MG63 (cell line): ENCODE measurements around the gene NKD2. TPM values are rescaled to one million over a fixed set of nuclear protein-coding genes. Genes with fewer than 3 reads are reported as not detected.

ENCODE experiments used
- DNase-seq: peaks from one replicate; pipeline ENCODE4 v3.0.0-alpha.2; 2020
- H3K27me3 ChIP-seq: fragments of 250-450 bp; sonication (Bioruptor Pico); 2 replicates; pipeline ENCODE4 v1.5.1; 2020; ENCODE audit warnings: mild to moderate bottlenecking, moderate library complexity
- H3K36me3 ChIP-seq: fragments of 250-450 bp; sonication (Bioruptor Pico); 2 replicates; pipeline ENCODE4 v1.5.1; 2020; ENCODE audit warnings: mild to moderate bottlenecking, moderate library complexity
- H3K4me3 ChIP-seq: fragments of 250-450 bp; sonication (Bioruptor Pico); 2 replicates; pipeline ENCODE4 v1.5.1; 2020; ENCODE audit warnings: mild to moderate bottlenecking, moderate library complexity
- H3K9me3 ChIP-seq: fragments of 250-450 bp; sonication (Bioruptor Pico); 2 replicates; pipeline ENCODE4 v1.5.1; 2020; ENCODE audit warnings: mild to moderate bottlenecking, moderate library complexity
- total RNA-seq: library from RNA; depleted of rRNA; stranded (reverse); fragments of >200 nt; shearing (Covaris generic); gene quantifications from 2 replicates; pipeline ENCODE4 v1.2.3, GENCODE V29; 2014; ENCODE audit warnings: low replicate concordance

Gene NKD2
- total RNA-seq, 1 experiment from 2014 or later = 3.4 TPM

GRCh38 chr5:1029282-1029944 lies 20.8 kb downstream of the NKD2 start:
- no peak for DNase-seq
- no peaks in the 10 kb centered on the region; the same call in 1 of the 2 replicates for H3K27me3 ChIP-seq
- H3K36me3 ChIP-seq = peaks cover 4% of the 10 kb centered on the region
- no peaks in the 10 kb centered on the region for H3K9me3 ChIP-seq
- H3K4me3 ChIP-seq = no peak overlapping the region

- Histone ChIP-seq H3K9me3 (no peaks in the 10 kb centered on the region), H3K27me3 (no peaks in the 10 kb centered on the region; the same call in 1 of the 2 replicates), H3K4me3 (no peak overlapping the region), H3K36me3 (peaks cover 4% of the 10 kb centered on the region)
- no peak for DNase-seq
Measured at GRCh38 chr5:1029945-1030625, 21.5 kb downstream of the NKD2 start.

- Histone ChIP-seq H3K27me3 (no peaks in the 10 kb centered on the region; the same call in 1 of the 2 replicates), H3K4me3 (no peak overlapping the region), H3K36me3 (peaks cover 4% of the 10 kb centered on the region), H3K9me3 (no peaks in the 10 kb centered on the region)
- DNase-seq = no peak
Measured at GRCh38 chr5:1030801-1031271, 22.2 kb downstream of the NKD2 start.

DNA sequence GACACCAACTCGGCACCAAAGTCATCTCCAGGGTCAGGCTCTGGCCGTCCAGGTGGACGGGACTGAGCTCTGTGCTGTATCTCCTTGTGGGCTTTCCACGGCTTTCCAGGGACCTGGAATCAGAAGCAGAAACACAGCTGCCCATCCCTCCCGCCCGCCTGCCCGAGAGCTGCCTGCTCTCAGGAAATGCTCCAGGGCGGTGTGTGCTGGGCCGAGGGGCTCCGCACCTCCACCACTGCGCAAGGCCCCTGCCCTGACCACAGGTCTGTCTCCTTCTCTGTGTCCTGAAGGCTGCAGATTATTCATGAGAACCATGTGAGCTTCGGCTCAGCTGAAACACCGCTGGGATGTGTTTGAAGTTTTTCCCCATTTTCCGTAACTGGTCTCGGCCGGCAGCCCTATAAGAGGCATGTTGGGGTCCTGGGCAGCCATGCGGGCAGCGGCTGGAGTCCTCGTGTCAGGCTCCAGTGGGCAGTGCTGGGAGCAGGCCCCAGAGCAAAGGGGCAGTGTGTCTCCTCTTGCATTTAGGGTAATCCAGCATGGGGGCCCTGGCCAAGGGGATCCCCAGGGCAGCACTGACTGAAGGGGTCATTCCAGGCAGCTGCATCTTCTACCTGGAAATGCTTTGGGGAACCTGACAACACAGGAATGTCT lies 22.8 kb downstream of the NKD2 start:
- Histone ChIP-seq H3K9me3 (no peaks in the 10 kb centered on the region), H3K27me3 (no peaks in the 10 kb centered on the region; the same call in 1 of the 2 replicates), H3K36me3 (peaks cover 4% of the 10 kb centered on the region), H3K4me3 (no peak overlapping the region)
- no peak for DNase-seq

DNA sequence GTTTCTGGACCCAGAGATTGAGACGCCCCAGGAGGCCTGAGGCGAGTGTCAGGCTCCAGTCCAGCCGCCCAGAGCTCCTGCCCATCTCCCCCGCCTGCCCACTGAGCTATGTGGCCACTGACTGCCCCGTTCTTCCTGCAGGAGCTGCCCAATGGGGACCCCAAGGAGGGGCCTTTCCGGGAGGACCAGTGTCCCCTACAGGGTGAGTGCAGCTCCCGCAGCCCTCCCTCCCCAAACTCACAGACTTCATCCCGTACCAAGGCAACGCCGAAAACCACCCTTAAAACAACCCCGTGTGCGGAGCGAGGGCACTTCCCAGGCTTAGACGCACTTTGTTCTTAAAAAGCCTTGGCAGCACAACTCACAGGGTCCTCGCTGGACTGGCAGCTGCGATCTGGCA lies 23.4 kb downstream of the NKD2 start:
- no peaks in the 10 kb centered on the region for H3K9me3 ChIP-seq
- no peak overlapping the region for H3K4me3 ChIP-seq
- H3K36me3 ChIP-seq = peaks cover 4% of the 10 kb centered on the region; the same call in 1 of the 2 replicates
- H3K27me3 ChIP-seq = no peaks in the 10 kb centered on the region; the same call in 1 of the 2 replicates
- no peak for DNase-seq

DNA sequence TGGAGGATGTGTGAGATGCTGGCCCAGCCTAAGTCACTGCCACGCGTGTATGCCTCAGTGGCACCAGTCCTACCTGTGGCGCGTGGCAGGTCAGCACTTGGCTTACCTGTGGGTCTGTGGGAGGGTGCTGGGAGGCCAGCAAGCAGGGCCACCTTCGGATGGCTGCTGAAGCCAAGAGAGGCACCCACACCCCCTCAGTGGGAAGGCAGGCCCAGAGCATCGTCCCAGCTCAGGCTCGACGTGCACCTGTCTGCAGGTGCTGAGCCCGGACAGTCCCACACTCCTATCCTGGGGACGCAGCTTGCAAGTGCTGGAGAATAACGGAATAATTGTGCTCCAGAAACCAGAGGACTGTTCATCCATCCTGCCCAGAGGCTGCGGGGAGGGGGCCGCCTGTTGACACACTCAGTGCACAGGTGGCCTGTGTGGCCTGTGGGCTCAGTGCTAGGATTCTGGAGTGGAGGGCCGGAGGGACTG lies 24.0 kb downstream of the NKD2 start:
- no peaks in the 10 kb centered on the region for H3K27me3 ChIP-seq
- H3K9me3 ChIP-seq = no peaks in the 10 kb centered on the region
- H3K36me3 ChIP-seq = peaks cover 4% of the 10 kb centered on the region; the same call in 1 of the 2 replicates
- no peak for DNase-seq
- no peak overlapping the region for H3K4me3 ChIP-seq

DNA sequence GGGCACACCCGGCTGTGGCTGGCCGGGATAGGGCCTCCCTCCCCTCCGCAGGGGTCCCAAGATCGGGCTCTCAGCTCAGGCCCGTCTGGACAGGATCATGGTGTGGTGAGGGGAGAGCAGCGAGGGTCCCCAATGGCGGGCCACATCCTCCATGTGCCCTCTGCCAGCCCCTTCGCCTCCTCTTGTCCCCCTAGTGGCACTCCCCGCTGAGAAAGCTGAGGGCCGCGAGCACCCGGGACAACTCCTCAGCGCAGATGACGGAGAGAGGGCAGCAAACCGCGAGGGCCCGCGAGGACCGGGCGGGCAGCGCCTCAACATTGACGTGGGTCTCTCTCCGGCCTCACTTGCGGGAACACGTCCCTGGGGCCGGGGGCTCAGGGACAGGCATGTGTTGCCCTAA lies 24.6 kb downstream of the NKD2 start:
- no peak for DNase-seq
- Histone ChIP-seq H3K9me3 (no peaks in the 10 kb centered on the region), H3K36me3 (peaks cover 4% of the 10 kb centered on the region; the same call in 1 of the 2 replicates), H3K27me3 (no peaks in the 10 kb centered on the region), H3K4me3 (no peak overlapping the region)

DNA sequence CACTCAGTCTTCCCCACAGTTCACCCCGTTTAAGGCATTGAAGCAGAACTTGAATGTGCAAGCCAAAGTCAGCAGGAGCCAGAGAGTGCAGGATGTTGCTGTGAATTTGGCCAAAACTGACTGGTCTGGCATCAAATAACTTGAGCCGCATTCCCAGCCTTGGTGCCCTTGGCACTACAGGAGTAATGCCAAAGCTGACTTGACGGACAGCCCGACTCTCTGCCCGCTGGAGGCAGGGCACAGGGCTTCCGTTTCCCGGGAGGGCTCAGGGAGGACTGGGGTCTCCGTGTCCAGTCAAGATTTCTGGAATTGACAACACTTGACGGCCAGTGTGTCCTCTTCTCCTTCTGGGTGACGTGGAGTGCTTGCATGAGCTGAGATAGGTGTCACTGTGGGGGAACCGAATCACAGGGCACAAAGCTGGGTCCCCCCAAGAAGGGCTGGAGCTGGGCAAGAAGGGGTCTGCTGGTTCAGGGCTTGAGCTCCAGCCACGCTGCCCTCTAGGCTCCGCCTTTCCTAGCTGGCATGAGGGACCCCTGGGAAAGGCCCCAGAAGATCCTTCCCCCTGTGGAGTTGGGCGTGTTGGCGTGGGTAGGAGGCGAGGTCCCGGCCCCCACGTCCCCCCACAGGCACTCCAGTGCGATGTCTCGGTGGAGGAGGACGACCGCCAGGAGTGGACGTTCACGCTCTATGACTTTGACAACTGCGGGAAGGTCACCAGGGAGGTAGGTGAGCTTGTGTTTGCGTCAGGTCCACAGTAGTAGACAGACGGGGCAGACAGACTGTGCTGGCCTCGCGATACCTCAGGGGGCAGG lies 25.2 kb downstream of the NKD2 start:
- Histone ChIP-seq H3K4me3 (no peak overlapping the region), H3K27me3 (no peaks in the 10 kb centered on the region), H3K36me3 (peaks cover 7% of the 10 kb centered on the region), H3K9me3 (no peaks in the 10 kb centered on the region)
- no peak for DNase-seq

- Histone ChIP-seq H3K4me3 (no peak overlapping the region), H3K9me3 (0 out of 2 replicates have a peak, but pooled peaks cover 2% of the 10 kb centered on the region), H3K27me3 (no peaks in the 10 kb centered on the region), H3K36me3 (peaks cover 9% of the 10 kb centered on the region)
- DNase-seq = no peak
Measured at GRCh38 chr5:1034421-1034905, 25.9 kb downstream of the NKD2 start.

DNA sequence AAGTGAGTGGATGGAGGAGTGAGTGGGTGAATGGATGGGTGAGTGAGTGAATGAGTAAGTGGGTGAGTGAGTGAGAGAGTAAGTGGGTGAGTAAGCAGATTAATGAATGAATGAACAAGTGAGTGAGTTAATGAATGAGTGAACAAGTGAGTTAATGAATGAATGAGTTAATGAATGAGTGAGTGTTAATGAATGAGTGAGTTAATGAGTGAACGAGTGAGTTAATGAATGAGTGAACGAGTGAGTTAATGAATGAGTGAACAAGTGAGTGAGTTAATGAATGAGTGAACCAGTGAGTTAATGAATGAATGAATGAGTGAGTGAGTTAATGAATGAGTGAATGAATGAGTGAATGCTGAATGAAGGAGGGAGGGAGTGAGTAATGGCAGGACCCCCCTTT lies 26.4 kb downstream of the NKD2 start:
- H3K4me3 ChIP-seq = no peak overlapping the region
- DNase-seq = no peak
- H3K9me3 ChIP-seq = 0 out of 2 replicates have a peak, but pooled peaks cover 2% of the 10 kb centered on the region
- peaks cover 9% of the 10 kb centered on the region for H3K36me3 ChIP-seq
- no peaks in the 10 kb centered on the region for H3K27me3 ChIP-seq

DNA sequence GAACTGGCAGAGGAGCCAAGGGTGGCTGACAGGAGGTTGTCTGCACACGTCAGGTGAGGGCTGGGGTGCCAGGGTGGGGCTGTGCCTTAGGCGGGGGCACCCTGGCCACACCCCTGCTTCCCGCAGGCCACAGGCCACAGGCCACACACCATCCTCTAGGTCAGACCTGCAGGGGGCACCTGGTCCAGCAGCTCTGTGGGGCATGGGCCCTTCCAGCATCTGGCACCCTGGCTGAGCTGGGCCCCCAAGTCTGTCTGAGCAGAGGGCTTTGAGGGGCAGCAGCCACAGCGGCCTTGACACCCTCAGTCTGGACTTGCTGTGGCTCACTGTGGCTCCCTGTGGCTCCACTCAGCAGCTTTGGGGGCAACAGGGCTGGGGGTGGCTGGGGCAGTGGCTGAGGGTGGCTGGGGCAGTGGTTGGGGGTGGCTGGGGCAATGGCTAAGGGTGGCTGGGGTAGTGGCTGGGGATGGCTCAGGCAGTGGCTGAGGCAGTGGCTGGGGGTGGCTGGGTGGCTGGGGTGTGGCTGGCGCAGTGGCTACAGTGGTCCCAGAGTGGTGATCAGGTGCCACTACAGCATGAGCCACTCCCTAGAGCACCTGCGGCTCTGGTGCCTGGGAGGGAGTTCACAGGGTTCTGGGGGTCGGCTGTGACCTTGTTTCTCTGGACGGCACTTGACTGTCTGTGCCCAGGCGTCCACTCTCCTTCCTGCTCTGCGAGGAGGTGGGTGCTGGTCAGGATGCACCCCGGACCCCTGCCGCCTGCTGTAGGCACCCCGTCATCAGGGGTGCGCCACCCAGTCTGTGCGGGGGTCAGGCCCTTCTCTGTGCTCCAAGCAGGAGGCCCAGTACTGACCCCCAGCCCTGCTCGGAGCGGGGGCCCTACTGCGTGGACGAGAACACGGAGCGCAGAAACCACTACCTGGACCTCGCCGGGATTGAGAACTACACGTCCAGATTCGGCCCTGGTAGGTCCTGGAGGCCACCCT lies 27.1 kb downstream of the NKD2 start:
- no peaks in the 10 kb centered on the region for H3K27me3 ChIP-seq
- H3K9me3 ChIP-seq = 0 out of 2 replicates have a peak, but pooled peaks cover 2% of the 10 kb centered on the region
- no peak for DNase-seq
- no peak overlapping the region for H3K4me3 ChIP-seq
- H3K36me3 ChIP-seq = peaks cover 9% of the 10 kb centered on the region

GRCh38 chr5:1036504-1037122 lies 28.0 kb downstream of the NKD2 start:
- H3K4me3 ChIP-seq = no peak overlapping the region
- no peaks in the 10 kb centered on the region for H3K27me3 ChIP-seq
- peaks cover 9% of the 10 kb centered on the region for H3K36me3 ChIP-seq
- 0 out of 2 replicates have a peak, but pooled peaks cover 2% of the 10 kb centered on the region for H3K9me3 ChIP-seq
- no peak for DNase-seq

DNA sequence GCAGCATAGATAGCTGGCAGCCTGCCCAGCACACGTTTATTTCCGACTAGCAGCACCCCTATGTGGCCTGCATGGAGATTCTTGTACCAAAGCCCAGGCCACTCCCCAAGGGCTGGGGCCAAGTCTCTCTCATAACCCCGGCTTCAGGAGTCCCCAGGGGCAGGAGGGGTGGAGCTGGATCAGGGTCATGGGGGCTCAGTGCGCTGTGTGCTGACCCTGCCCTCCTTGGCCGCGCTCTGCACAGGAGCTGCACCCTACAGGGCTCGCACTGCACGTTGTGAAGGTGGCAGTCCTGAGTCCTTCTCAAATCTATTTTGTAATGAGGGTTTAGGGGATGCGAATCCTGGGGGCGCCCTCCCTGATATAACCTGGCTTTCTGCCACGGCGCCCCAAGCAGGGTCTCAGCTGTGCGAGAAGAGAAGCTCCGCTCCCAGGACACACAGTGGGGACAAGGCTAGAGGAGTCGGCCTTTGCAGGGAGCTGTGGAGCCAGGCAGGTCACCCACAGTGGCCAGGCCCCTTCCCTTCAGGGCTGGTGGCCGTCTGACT lies 28.6 kb downstream of the NKD2 start:
- DNase-seq = no peak
- H3K9me3 ChIP-seq = peaks cover 6% of the 10 kb centered on the region; the same call in 1 of the 2 replicates

GRCh38 chr5:1037671-1038416 lies 29.2 kb downstream of the NKD2 start:
- Histone ChIP-seq H3K36me3 (peaks cover 9% of the 10 kb centered on the region), H3K9me3 (peaks cover 6% of the 10 kb centered on the region; the same call in 1 of the 2 replicates), H3K4me3 (no peak overlapping the region), H3K27me3 (no peaks in the 10 kb centered on the region)
- no peak for DNase-seq

More for the DNA sequence above, 28.6 kb downstream of the NKD2 start:
- H3K36me3 ChIP-seq = peaks cover 9% of the 10 kb centered on the region
- H3K4me3 ChIP-seq = no peak overlapping the region
- no peaks in the 10 kb centered on the region for H3K27me3 ChIP-seq
